GM21717 (cell line): Measurements from ENCODE around the gene CDC42SE2.
A peak's percentile ranks its signal among the peaks of the same experiment; 100 is the strongest.
"Not testable (repeated sequence)": the region's sequence is repeated elsewhere in the genome, so short reads cannot be mapped to it uniquely, and the experiment has no call there.

Experiments used
- ATAC-seq: cut with Tn5 transposase; IDR thresholded peaks from one replicate; pipeline ENCODE4 v1.9.1; 2021; ENCODE audit warnings: mild to moderate bottlenecking, moderate library complexity; ENCODE audit not compliant: unreplicated experiment

Gene CDC42SE2

DNA sequence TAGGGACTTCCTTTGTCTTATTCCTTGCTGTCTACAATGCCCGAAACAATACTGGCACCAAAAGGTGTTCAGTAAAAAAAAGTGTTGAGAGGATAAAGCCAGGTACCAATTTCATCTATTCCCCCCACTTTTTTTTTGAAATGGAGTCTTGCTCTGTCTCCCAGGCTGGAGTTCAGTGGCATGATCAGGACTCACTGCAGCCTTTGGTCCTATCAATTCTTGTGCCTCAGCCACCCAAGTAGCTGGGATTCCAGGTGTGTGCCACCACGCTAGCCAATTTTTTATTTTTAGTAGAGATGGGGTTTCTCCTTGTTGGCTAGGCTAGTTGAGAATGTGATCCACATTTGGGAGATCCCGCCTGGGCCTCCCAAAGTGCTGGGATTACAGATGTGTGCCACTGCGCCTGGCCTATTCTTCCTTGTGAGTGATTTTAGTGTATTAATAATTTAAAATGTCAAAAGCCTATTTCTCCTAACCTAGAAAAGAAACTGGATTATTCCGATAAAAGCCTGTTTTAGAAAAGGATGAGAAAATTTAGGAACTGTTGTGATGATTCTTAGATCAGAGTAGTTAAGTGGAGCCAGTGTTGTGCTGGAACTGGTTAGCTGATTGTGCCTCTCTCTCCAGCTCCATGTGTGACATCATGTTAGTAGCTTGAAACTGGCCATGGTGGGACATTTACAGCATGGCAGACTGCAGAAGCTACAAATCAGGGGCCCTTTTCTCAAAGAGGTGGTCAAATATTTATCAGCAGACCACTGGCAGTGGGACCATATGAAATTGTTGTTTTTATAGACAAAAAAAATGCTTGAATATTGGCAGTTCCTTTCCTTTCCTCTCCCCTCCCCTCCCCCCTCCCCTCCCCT, 14.3 kb downstream of the CDC42SE2 start:
- no peak for ATAC-seq

DNA sequence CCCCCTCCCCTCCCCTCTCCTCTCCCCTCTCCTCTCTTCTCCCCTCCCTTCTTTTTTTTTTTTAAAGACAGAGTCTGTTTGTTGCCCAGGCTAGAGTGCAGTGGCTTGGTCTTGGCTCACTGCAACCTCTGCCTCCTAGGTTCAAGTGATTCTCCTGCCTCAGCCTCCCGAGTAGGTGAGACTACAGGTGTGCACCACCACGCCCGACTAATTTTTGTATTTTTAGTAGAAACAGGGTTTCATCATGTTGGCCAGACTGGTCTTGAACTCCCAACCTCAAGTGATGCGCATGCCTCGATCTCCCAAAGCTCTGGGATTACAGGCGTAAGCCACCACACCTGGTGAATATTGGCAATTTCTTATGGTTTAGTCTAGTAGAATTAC, 14.9 kb downstream of the CDC42SE2 start:
- ATAC-seq = not testable (repeated sequence)

DNA sequence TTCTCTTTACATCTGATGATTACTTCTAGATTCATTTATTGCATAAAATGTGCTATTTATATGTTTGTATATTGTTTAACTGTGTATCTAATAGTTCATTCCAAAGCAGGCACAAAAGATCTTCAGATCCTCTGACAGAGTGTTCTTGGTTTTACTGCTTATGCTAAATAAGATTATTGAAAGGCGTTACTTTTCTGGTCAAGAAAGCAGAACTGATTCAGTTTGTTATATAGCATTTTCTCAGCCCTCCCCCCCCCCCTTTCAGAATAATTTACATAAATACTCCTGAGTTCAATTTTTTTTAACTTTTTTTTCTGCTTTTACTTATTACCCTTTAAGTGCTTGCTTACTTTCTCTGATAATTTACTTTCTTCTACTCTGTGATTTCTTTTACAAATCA, 15.4 kb downstream of the CDC42SE2 start:
- ATAC-seq = no peak

DNA sequence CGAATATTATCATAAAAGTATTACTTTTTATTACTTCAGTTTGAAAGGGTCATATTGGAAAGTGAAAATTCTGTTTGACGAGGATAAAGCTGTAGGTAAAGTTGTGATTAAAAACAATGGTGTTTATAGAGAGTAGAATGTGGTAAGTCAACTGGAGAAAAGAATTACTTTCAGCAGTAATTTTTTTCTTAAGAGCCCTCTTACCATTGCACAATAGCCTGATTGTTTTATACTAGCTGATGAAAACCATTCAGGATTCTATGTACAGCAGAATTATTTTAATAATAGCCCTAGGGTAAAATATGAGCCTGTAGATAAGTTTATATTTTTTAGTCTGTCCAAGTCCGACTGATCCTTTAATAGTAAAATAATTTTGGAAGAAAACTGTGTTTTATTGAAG, 16.6 kb downstream of the CDC42SE2 start:
- ATAC-seq = no peak

DNA sequence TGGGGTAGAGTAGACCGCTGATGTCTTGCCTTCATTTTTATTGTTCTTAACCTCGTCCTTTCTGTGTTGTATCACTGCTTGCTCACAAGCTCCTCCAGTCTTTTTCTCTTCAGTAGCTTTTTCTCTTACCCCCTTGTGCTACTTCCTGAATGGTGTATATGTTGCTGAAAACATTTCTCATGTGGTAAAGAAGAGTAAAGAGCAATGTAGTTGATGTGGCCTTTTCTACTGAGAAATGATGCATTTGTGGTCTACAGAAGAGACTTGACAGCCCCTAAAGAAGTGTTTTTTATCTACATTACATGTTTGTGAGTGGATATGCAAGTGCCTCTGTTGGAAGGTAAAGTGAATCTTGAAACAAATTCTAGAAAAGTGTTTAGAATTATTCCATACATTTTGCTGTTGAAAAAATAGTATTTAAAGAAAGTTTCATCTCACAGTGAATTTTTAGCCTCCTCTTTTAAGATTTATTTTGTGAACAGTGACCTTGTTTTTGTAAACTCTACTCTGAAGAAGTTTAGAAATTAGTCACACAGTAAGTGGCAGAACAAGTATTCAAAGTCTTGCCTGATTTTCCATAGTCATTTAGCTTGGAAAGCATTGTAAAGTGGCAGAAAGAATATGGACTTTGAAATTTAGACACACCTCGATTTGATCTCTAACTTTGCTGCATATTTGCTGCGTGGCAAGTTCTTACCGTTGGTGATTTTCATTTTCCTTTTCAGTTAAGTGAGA, 17.4 kb downstream of the CDC42SE2 start:
- ATAC-seq = peak; percentile 38

DNA sequence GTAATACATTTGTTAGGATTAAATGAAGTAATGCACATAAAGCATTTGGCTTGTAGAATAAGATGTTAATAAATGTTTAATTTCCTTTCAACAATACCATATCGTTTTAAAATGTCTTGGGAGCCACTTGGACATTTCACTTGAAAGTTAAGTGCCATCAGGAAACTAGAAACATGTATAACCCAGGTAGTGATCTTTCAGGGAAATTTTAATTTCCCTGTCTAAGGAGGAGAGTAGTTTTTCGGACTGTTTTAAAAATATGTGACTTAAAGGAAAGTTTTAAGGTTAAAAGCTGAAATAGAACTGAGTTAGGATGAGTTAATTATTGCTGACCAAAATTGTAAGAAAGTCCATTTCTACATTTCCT, 18.0 kb downstream of the CDC42SE2 start:
- ATAC-seq = no peak

DNA sequence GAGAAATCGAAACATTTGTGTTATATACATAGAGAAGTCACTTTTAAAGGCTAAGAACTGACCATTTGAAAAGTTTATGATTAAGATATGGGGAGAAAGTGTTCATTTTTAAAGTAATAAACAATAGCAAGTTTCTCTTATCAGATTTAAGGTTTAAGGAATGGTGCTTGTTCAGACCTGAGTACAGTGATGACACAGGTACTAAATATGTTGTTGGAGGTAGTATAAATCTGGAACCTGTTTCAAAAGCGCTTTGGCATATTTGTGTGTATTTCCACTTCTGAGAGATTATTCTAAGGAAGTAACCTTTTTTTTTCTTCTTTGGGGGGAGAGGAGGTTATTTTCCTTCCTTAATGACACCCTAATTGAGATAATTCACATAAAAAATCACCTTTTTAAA, 18.4 kb downstream of the CDC42SE2 start:
- ATAC-seq = no peak

DNA sequence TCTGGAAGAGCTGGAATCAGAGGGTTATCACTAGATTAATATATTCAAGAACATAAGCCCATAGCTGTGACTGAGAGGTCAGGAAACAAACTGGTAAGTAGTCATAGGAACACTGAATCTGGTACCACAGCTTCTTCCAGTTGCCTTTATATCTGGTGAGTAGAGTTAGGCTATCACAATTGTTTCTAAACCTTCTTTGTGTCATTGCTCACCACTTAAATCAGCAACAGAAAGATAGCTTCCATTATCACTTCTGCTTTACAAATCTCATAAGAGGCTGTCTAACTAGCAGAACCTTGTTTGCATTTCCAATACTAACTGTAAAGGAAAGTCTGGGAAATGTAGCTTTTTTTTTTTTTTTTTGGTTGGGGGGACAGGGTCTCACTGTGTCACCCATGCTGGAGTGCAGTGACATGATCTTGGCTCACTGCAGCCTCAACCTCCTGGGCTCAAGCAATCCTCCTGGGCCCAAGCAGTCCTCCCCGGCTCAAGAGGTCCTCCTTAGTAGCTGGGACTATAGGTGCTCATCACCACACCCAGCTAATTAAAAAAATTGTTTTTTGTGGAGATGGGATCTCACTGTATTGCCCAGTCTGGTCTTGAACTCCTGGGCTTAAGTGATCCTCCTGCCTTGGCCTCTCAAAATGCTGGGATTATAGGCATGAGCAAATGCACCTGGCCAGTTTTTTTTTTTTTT, 22.0 kb downstream of the CDC42SE2 start:
- ATAC-seq = peak; percentile 31

DNA sequence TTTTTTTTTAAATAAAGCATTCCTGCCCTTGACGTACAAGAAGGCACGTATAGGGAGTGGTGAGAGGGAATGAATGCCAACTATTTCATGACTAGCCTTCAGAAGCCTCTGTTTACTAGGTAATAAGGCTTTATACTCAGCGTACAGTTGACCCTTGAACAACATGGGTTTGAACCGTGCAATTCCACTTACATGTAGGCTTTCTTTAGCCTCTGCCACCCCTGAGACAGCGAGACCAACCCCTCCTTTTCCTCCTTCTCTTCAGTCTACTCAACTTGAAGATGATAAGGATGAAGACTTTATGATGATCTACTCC, 22.5 kb downstream of the CDC42SE2 start:
- no peak for ATAC-seq

DNA sequence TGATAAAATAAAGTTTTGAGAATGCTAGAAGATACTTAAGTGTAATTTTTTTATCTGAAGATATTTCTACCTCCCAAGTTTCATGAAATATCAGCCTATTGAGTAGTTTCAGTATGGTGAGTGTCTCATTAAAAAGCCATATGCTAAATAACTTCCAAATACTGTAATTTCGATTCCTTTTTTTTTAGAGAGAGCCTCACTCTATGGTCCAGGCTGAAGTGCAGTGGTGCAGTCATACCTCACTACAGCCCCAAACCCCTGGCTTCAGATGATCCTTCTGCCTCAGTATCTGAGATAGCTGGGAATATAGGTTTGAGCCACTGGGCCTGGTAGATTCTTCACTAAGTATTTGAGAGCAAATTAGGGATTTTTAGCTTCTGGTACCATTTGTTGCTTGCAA, 24.5 kb downstream of the CDC42SE2 start:
- no peak for ATAC-seq

DNA sequence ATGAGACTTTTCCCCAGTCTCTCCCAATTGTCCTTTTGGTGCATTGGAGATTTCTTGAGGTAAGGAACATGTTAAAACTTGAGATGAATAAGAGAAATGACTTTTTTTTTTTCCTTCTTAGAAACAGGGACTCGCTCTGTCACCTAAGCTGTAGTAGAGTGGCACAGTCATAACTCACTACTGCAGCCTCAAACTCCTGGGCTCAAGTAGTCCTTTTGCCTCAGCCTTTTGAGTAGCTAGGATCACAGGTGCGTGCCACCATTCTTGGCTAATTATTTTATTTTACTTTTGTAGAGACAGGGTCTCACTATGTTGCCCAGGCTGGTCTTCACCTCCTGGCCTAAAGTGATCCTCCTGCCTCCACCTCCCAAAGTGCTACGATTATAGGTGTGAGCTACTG, 25.9 kb downstream of the CDC42SE2 start:
- peak; percentile 47 for ATAC-seq

DNA sequence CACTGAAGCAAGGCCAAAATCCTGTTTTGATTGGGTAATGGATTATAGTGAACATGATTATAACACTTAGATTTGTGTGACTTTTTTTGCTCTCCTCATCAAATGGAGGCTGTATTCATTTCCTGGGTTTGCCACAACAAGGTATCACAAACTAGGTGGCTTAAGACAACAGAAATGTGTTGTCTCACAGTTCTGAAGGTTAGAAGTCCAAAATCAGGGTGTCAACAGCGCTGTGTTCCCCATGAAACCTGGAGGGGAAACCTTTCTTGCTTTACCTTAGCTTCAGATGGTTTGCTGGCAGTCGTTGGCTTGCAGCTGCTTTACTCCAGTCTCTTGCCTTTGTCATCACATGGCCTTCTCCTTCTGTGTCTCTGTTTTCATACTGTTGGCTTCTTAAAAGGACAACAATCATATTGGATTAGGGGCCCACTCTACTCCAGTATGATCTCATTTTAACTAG, 32.4 kb downstream of the CDC42SE2 start:
- ATAC-seq = no peak

DNA sequence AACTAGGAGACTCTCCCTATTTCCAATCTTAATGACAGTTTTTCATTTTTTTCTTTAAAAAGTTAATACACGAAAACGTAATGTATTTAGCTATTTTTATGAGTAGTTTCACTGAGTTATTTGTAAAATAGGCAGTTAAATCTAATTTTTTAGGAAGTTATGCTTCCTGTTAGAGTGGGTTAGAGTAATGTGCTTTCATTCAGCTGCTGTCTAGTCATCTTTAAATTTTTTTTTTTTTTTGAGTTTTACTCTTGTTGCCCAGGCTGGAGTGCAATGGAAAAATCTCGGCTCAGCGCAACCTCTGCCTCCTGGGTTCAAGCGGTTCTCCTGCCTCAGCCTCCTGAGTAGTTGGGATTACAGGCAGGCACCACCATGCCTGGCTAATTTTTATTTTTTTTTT, 34.0 kb downstream of the CDC42SE2 start:
- ATAC-seq = no peak

DNA sequence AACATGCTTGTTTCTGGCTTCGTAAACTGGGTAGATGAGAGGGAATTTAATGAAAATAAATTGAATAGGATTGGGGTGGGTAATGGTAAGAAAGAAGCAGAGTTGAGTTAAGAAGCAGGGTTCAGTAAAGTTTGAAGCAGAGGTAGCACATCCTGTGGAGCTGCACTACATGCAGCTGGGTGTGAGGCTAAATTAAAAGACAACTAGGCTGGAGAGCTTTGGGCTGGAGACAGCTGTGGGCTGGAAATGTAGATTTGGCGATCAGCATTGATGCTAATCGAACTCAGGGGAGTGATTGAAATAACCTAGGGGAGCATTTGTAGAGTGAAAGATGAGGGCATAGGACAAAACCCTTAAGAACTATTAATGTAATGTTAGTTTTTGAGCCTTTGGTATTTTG, 35.6 kb downstream of the CDC42SE2 start:
- no peak for ATAC-seq

DNA sequence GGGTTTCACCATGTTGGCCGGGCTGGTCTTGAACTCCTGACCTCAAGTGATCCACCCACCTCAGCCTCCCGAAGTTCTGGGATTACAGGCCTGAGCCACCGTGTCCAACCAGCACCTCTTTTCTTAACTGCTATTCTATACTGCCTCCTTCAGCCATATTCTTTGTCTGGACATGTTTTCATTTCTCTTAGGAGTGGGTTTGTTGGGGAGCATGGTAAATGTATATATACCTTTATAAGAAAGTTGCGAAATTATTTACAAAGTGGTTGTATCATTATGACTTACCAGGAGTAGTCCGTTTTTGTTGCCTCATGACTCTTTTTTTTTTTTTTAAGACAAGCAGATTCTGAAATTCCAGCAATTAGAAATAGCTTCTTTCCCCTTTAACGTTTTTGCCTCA, 38.7 kb downstream of the CDC42SE2 start:
- ATAC-seq = no peak

DNA sequence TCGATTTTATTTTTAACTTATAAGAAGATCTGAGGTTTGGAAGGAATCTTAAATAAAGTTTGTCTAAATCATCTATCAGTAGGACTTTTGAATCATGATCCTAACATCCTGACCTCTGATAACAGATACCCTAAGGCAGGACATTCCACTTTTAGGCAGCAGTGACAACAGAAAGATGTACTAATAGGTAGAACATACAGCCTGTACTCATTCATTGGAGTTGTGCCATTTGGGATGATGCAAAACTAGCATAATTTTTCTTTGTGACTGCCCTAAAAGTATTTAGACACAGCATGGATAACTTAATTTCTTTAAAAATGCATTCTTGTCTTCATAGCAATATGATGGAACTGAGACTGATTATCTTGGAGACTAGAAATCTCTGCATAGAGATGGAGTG, 39.7 kb downstream of the CDC42SE2 start:
- ATAC-seq = no peak

DNA sequence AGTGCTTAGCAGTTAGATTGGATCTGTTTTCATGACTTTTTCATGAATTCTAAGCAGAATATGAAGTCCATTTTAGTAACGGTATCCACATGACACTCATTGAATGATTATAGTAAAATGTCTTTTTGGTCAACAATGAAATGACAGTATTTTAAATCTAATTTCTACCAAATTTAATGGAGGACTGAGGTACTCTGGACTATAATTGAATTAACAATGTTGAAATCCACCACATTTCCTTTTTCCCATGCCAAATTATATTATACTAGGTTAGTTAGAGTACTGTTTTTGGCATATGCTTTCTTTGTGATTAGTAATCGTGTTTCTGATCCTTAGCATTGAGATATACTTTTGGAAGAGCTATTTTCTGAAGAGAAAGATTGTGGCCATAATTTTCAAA, 40.6 kb downstream of the CDC42SE2 start:
- no peak for ATAC-seq

DNA sequence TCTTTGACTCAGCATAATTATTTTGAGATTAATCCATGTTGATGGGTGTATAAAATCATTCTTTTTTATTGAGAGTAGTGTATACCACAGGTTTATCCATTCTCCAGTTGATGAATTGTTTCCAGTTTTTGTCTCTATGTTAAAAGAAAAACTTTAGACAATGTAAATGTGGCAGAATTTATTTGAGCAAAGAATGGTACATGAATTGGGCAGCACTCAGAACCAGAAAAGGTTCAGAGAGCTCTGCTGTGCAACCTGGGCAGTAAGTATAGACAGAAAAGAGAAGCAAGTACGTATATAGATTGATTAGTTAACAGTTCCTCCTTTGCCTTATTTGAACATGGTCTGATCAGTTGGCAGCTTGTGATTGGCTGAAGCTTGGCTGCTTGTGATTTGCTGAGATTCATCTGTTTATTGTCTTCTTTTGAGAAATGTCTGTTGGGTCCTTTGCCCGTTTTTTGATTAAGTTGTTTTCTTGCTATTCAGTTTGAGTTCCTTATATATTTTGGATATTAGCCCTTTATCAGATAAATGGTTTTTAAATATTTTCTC, 41.4 kb downstream of the CDC42SE2 start:
- ATAC-seq = no peak

DNA sequence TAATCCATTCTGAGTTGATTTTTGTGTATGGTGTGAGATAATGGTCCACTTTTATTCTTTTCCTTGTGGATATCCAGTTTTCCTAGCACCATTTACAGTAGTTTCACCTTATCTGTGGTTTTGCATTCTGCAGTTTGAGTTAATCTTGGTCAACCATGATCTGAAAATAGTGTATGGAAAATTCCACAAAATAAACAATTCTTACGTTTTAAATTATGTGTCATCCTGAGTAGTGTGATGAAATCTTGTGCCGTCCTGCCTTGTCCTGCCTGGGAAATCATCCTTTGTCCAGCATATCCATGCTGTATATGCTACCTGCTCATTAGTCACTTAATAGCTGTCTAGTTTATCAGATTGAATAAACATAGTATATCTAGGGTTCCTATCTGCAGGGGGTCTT, 42.1 kb downstream of the CDC42SE2 start:
- ATAC-seq = no peak

DNA sequence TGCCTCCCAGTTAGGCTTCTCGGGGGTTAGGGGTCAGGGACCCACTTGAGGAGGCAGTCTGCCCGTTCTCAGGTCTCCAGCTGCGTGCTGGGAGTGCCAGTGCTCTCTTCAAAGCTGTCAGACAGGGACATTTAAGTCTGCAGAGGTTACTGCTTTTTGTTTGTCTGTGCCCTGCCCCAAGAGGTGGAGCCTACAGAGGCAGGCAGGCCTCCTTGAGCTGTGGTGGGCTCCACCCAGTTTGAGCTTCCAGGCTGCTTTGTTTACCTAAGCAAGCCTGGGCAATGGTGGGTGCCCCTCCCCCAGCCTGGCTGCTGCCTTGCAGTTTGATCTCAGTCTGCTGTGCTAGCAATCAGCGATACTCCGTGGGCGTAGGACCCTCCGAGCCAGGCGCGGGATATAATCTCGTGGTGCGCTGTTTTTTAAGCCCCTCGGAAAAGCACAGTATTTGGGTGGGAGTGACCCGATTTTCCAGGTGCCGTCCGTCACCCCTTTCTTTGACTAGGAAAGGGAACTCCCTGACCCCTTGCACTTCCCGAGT, 48.5 kb downstream of the CDC42SE2 start:
- not testable (repeated sequence) for ATAC-seq

DNA sequence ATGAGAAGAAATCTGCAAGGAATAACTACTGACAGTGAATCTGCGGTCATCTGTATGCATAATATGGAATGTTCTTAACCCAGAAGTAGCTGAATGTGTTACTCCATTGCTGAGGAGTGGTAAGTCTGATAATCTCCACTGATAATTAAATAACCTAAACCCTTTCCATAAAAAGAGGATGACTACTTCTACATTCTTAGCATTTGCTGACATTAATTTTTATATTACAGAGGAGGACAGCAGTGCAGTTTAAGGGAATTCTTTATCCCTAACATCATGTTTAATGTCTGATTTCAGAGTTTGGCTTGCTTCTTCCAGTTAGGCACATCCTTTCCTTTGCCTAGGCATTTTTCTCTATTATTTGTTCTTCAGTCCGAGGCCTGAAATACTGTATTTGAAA, 52.2 kb downstream of the CDC42SE2 start:
- ATAC-seq = no peak
